ENCODE results near the gene MED15. TPM values are rescaled to one million over a fixed set of nuclear protein-coding genes. Genes with fewer than 3 reads are reported as not detected.
"Not testable (repeated sequence)": the region's sequence is repeated elsewhere in the genome, so short reads cannot be mapped to it uniquely, and the experiment has no call there.

The MED15 gene
- total and polyA plus RNA-seq, 2 of the 4 experiments (the other 2 are of a cell fraction): 19.0 to 68.8 TPM

- Histone ChIP-seq H3K14ac (replicated peaks; ENCODE audit: low read depth, low read length) (no peak overlapping the region), H3K4me2 (ENCODE audit: low read depth, low read length) (no peak overlapping the region), H2AK9ac (replicated peaks; ENCODE audit: low read depth, low read length, poor library complexity) (no peak overlapping the region), H3K23ac (ENCODE audit: low read depth, low read length) (no peak overlapping the region), H3K27ac (ENCODE audit: insufficient read depth, low read length) (no peak overlapping the region), H3K4me3 (ENCODE audit: insufficient read depth, low read depth, low read length) (no peak overlapping the region), H2AK5ac (ENCODE audit: low read depth, low read length) (no peak overlapping the region), H2BK5ac (ENCODE audit: low read depth, low read length, poor library complexity, severe bottlenecking) (no peak overlapping the region), H3K4me1 (ENCODE audit: control insufficient read depth, insufficient read depth, low read length) (no peaks in the 10 kb centered on the region; the same call in 1 of the 2 replicates), H4K8ac (ENCODE audit: low read depth in 2 of 2, low read length in 2 of 2) (no peak overlapping the region), H3K79me1 (ENCODE audit: low read depth in 1 of 2, low read length in 2 of 2) (no peaks in the 10 kb centered on the region), H4K20me1 (ENCODE audit: insufficient read depth, low read length) (peaks cover 3% of the 10 kb centered on the region; the same call in 1 of the 2 replicates), H2BK120ac (ENCODE audit: low read depth, low read length) (no peak overlapping the region), H2AFZ (replicated peaks; ENCODE audit: low read length, poor library complexity) (peak overlapping the region; percentile 67), H3K9me1 (ENCODE audit: insufficient read depth, low read length) (no peaks in the 10 kb centered on the region), H3K27me3 (ENCODE audit: control insufficient read depth, insufficient read depth, low read length) (peaks cover 2% of the 10 kb centered on the region), H3K4ac (ENCODE audit: low read depth, low read length) (no peak overlapping the region), H3K9ac (ENCODE audit: low read depth, low read length) (no peak overlapping the region), H4K5ac (ENCODE audit: low read depth, low read length) (no peak overlapping the region), H3K18ac (ENCODE audit: low read depth, low read length) (no peak overlapping the region), H2BK20ac (ENCODE audit: low read depth, low read length) (no peak overlapping the region), H3K36me3 (ENCODE audit: control insufficient read depth, insufficient read depth, low read length) (peaks cover 12% of the 10 kb centered on the region), H3K9me3 (ENCODE audit: control insufficient read depth, insufficient read depth, low read length) (no peaks in the 10 kb centered on the region), H3K56ac (ENCODE audit: extremely low read depth, insufficient read depth, low read length) (no peak overlapping the region), H2BK15ac (ENCODE audit: low read depth, low read length) (no peak overlapping the region), H4K91ac (ENCODE audit: insufficient read depth, low read depth, low read length) (no peak overlapping the region)
- DNase-seq: peak; percentile 13
- in situ Hi-C loops (cut with MboI; ENCODE audit: low sequenced_read_pairs): no loop called here
- no peak for ATAC-seq (ENCODE audit: low read depth)
- POLR2A ChIA-PET (ENCODE audit: unreplicated experiment): no interaction called here
- CTCF ChIA-PET: no interaction called here
- dilution Hi-C loops (cut with HindIII; ENCODE audit: low sequenced_read_pairs, unreplicated experiment): no loop called here
- TF ChIP-seq MXI1 (IDR thresholded peaks at IDR 0.05; ENCODE audit: borderline replicate concordance, low read depth, low read length) (no peak), NFE2L2 (IDR thresholded peaks at IDR 0.05; ENCODE audit: low read depth, low read length) (no peak)
- BruUV-seq (replicated peaks): no TSS peak
- intact Hi-C loops (cut with micrococcal nuclease): no loop called here
- 83% methylated on average over 11 of the region's 28 CpGs; no CpG with 5 or more reads in 1 of the 2 experiments for WGBS, 2 experiments (ENCODE audit: extremely low coverage in 2 of 2, insufficient read length in 1 of 2)
Observed at GRCh38 chr22:20591660-20592310, 84.4 kb downstream of the MED15 start.

GRCh38 chr22:20594038-20594437 is 86.6 kb downstream of the MED15 start:
- CTCF ChIA-PET; intact Hi-C loops (cut with micrococcal nuclease); in situ Hi-C loops (cut with MboI; ENCODE audit: low sequenced_read_pairs): not testable (repeated sequence)

More at GRCh38 chr22:20594038-20594437, 86.6 kb downstream of the MED15 start:
- H2BK5ac ChIP-seq (ENCODE audit: low read depth, low read length, poor library complexity, severe bottlenecking); H4K20me1 ChIP-seq (ENCODE audit: insufficient read depth, low read length); H3K27me3 ChIP-seq (ENCODE audit: control insufficient read depth, insufficient read depth, low read length); H3K4ac ChIP-seq (ENCODE audit: low read depth, low read length); H3K4me2 ChIP-seq (ENCODE audit: low read depth, low read length); BruUV-seq (replicated peaks); H3K18ac ChIP-seq (ENCODE audit: low read depth, low read length); H3K23ac ChIP-seq (ENCODE audit: low read depth, low read length); H3K27ac ChIP-seq (ENCODE audit: insufficient read depth, low read length); H4K8ac ChIP-seq (ENCODE audit: low read depth in 2 of 2, low read length in 2 of 2); H2BK20ac ChIP-seq (ENCODE audit: low read depth, low read length); H2BK120ac ChIP-seq (ENCODE audit: low read depth, low read length); H2AK9ac ChIP-seq (replicated peaks; ENCODE audit: low read depth, low read length, poor library complexity); H3K9me3 ChIP-seq (ENCODE audit: control insufficient read depth, insufficient read depth, low read length); H3K56ac ChIP-seq (ENCODE audit: extremely low read depth, insufficient read depth, low read length); H4K91ac ChIP-seq (ENCODE audit: insufficient read depth, low read depth, low read length); H3K36me3 ChIP-seq (ENCODE audit: control insufficient read depth, insufficient read depth, low read length); H2BK15ac ChIP-seq (ENCODE audit: low read depth, low read length); H4K5ac ChIP-seq (ENCODE audit: low read depth, low read length); POLR2A ChIA-PET (ENCODE audit: unreplicated experiment); H3K9ac ChIP-seq (ENCODE audit: low read depth, low read length); dilution Hi-C loops (cut with HindIII; ENCODE audit: low sequenced_read_pairs, unreplicated experiment); H3K4me1 ChIP-seq (ENCODE audit: control insufficient read depth, insufficient read depth, low read length); ATAC-seq (ENCODE audit: low read depth); H3K4me3 ChIP-seq (ENCODE audit: insufficient read depth, low read depth, low read length); H3K79me1 ChIP-seq (ENCODE audit: low read depth in 1 of 2, low read length in 2 of 2); H2AFZ ChIP-seq (replicated peaks; ENCODE audit: low read length, poor library complexity); H2AK5ac ChIP-seq (ENCODE audit: low read depth, low read length); H3K14ac ChIP-seq (replicated peaks; ENCODE audit: low read depth, low read length); DNase-seq; H3K9me1 ChIP-seq (ENCODE audit: insufficient read depth, low read length): not testable (repeated sequence)

Data from IMR-90 (cell line).